ENCODE data around the gene USP21. TPM values are rescaled to one million over a fixed set of nuclear protein-coding genes. Genes with fewer than 3 reads are reported as not detected.
A peak's percentile ranks its signal among the peaks of the same experiment; 100 is the strongest.

The USP21 gene
- total RNA-seq, 4 donors from 2014 or later: 7.8 to 19.5 (median 12.7) TPM

DNA sequence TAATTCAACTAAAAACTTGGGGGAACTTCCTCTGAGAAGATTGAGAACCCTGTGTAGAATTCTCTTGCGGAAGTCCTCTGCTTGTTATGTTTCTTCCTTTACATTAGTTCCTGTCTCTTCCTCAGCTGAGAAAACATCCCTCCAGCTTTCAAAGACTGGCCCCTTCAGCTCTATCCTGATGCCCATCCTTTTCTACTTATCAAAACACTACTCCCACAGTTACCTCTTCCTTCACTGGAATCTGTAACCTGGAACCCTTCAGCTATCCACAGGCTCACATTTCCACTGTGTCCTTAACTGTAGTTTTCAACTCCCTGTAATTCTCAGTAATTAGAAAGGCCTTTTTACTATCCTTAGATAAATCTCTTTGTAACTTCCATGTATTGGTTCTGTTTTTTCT, 20.9 kb upstream of the USP21 start:
- DNase-seq (ENCODE audit: low spot score) (no peak), ATAC-seq (ENCODE audit: low FRiP score) (no peak)
- no peak for TF ChIP-seq CTCF (IDR thresholded peaks at IDR 0.05)

DNA sequence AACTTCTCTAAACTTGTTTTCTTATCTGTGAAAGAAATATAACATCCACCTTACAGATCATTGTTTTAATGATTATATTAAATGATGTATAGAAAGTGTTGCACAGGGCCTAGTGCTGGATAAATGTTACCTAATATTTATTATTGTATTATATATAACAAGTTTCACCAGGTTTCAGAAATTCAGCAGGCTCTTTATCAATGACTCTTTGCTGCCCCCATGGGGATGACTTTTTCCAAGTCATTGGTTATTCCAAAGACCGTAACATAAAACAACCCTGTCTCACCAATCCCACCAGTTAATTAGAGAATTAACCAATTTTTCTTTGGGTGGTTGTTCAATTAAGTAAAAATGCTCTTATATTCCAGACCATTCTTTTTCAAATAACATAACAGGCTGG, 19.5 kb upstream of the USP21 start:
- no peak for TF ChIP-seq CTCF (IDR thresholded peaks at IDR 0.05)
- DNase-seq (ENCODE audit: low spot score) (no peak), ATAC-seq (ENCODE audit: low FRiP score) (no peak)

- TF ChIP-seq CTCF (IDR thresholded peaks at IDR 0.05): no peak
- no peak for ATAC-seq (ENCODE audit: low FRiP score)
- no peak for DNase-seq (ENCODE audit: low spot score)
These were observed 18.4 kb upstream of the USP21 start for GRCh38 chr1:161140755-161141400.

DNA sequence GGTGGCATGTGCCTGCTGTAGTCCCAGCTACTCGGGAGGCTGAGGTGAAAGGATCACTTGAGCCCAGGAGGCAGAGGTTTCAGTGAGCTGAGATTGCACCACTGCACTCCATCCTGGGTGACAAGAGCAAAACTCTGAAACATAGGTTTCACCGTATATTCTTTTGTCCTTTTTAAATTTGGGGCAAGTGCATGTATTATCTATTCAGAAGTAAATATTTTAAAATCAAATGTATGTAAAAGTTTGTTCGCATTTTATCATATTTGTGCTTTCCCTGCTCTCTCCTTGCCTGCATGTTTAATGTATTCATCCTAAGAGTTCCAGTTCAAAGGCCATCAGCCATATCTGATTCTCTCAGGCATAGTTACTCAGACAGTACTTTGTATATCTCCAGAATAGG, 13.5 kb upstream of the USP21 start:
- DNase-seq (ENCODE audit: low spot score) (no peak), ATAC-seq (ENCODE audit: low FRiP score) (no peak)
- TF ChIP-seq CTCF (IDR thresholded peaks at IDR 0.05): no peak

DNA sequence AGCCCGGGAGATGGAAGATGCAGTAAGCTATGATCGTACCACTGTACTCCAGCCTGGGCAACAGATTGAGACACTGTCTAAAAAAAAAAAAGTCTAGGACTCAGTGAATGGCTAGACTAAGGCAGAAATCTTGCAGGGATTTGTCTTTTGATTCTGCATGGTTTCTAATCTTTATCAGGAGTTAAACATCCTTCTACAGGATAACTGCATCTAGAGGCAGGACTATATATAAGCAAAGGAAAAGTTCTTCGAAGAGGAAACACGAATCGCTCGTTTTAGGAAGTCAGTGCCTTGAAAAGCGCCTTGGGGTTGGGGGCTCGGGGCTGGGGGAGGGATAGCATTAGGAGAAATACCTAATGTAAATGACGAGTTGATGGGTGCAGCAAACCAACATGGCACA, 6.1 kb upstream of the USP21 start:
- TF ChIP-seq CTCF (IDR thresholded peaks at IDR 0.05): no peak
- DNase-seq (ENCODE audit: low spot score) (no peak), ATAC-seq (ENCODE audit: low FRiP score) (no peak)

GRCh38 chr1:161153682-161154337, 5.5 kb upstream of the USP21 start, which contains the start of gene UFC1:
Gene UFC1, plus strand, starts transcription at chr1:161153978. Its CDS starts 20 bp downstream, at chr1:161153998.
- DNase-seq (ENCODE audit: low spot score): no peak
- no peak for TF ChIP-seq CTCF (IDR thresholded peaks at IDR 0.05)
- ATAC-seq (ENCODE audit: low FRiP score): peak; percentile 75

GRCh38 chr1:161157867-161158266, 1.4 kb upstream of the USP21 start:
- no peak for ATAC-seq (ENCODE audit: low FRiP score)
- DNase-seq (ENCODE audit: low spot score): no peak
- TF ChIP-seq CTCF (IDR thresholded peaks at IDR 0.05): no peak

Data from omental fat pad (tissue), 4 donors.